HEK293 (cell line): Measurements from ENCODE around the gene C7orf33.
A peak's percentile ranks its signal among the peaks of the same experiment; 100 is the strongest.

Experiments
- CTCF ChIP-seq: fragments of 450-650 bp; formaldehyde crosslinking; IDR thresholded peaks from 2 replicates; pipeline ENCODE4 v1.5.1; 2016; ENCODE audit warnings: missing biosample characterization, missing genetic modification characterization
- ZBTB1 ChIP-seq: fragments of 450-650 bp; formaldehyde crosslinking; IDR thresholded peaks from 2 replicates; pipeline ENCODE4 v1.5.1; 2016; ENCODE audit warnings: missing biosample characterization, missing genetic modification characterization
- ZNF121 ChIP-seq: fragments of 450-650 bp; formaldehyde crosslinking; IDR thresholded peaks from 2 replicates; pipeline ENCODE4 v1.5.1; 2016; ENCODE audit warnings: missing biosample characterization, missing genetic modification characterization
- ZNF138 ChIP-seq: fragments of 450-650 bp; formaldehyde crosslinking; IDR thresholded peaks from 2 replicates; pipeline ENCODE4 v1.5.1; 2016; ENCODE audit warnings: missing biosample characterization, missing genetic modification characterization, borderline replicate concordance
- ZNF184 ChIP-seq: fragments of 450-650 bp; IDR thresholded peaks from 2 replicates; pipeline ENCODE4 v1.5.1; 2018; ENCODE audit warnings: missing biosample characterization, mild to moderate bottlenecking, missing genetic modification characterization
- ZNF558 ChIP-seq: fragments of 450-650 bp; formaldehyde crosslinking; IDR thresholded peaks from 2 replicates; pipeline ENCODE4 v1.5.1; 2016; ENCODE audit warnings: missing biosample characterization, missing genetic modification characterization

DNA sequence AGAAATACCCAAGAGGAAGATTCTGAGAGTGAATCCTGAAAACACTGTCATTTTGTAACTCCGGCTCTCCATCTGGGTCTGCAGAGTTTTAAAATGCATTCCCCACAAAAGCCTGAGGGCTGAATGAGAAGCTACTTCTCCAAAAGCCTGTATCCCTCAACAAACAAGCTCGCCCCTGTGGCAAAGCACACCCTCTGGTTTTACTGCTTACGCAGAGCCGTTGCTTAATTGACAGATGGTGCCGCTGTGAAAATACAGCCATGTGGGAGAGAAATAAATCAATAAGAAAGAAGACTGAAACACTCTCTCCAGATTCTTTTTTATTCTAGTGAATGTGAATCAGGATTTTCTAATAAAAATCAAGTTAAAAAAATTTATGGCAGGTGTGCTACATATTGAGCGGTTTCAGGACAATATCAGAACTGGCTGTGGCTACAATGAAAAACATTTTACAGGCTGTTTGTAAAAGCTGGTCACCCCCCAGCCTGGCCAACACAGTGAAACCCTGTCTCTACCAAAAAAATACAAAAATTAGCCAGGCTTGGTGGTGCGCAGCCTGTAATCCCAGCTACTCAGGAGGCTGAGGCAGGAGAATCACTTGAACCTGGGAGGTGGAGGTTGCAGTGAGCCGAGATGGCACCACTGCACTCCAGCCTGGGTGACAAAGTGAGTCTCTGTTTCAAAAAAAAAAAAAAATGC is 32.5 kb downstream of the C7orf33 start:
- TF ChIP-seq ZNF138 (no peak), CTCF (tag by site-specific recombination) (peak; percentile 14; the same call in 1 of the 2 replicates), ZNF184 (tag by site-specific recombination) (no peak), ZNF121 (peak; percentile 96), ZNF558 (tag by site-specific recombination) (no peak), ZBTB1 (tag by site-specific recombination) (no peak)
